ENCODE data around the gene TIMELESS.
A peak's percentile ranks its signal among the peaks of the same experiment; 100 is the strongest.
"Not testable (repeated sequence)": the region's sequence is repeated elsewhere in the genome, so short reads cannot be mapped to it uniquely, and the experiment has no call there.

TIMELESS gene

DNA sequence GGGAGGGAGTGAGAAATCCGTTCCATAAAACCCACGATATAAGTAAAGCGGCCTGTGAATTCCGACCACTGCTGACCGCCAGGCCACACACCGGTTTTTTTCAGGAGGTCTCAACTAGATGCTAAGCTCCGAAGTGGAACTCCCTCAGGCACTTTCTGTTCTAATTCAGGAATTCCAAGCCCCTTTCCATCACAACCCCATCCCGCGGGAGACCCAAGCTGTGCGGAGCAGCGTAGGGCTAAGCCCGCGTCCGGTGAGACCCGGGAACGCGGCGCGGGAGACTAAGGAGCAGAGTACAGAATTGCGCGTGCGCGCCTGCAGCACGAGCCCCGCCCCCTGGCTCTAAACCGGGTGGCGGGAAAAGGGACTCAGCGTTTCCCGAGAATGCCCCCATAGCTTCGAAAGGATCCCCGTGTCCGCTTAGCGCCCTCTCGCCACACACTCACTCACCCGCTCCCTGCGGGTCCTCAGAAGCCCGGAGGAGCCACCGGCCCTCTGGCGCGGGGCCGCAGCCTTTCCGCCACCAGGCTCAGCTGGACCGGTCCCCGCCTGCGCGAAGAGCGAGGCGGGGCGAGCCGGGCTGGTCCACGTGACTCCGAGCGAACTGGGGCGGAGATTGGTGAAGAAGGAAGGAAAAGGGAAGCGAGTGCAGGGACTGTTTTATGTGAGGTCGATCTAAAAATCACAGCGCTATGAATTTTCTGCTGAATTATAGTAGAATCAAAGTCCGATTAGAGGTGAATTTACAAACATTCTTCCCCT, at the start of gene TIMELESS:
TIMELESS (minus strand) TSS at position 567 of the 762 bp plus-strand sequence. CDS start 15,256 bp downstream, outside the sequence.
- DNase-seq: peak; percentile 57 to 66

- DNase-seq: not testable (repeated sequence)
Measured at GRCh38 chr12:56498126-56498902, 49.1 kb upstream of the TIMELESS start.

- DNase-seq: not testable (repeated sequence)
Measured at GRCh38 chr12:56496704-56497103, 47.5 kb upstream of the TIMELESS start.

GRCh38 chr12:56494481-56494880, 45.3 kb upstream of the TIMELESS start:
- DNase-seq: not testable (repeated sequence)

DNA sequence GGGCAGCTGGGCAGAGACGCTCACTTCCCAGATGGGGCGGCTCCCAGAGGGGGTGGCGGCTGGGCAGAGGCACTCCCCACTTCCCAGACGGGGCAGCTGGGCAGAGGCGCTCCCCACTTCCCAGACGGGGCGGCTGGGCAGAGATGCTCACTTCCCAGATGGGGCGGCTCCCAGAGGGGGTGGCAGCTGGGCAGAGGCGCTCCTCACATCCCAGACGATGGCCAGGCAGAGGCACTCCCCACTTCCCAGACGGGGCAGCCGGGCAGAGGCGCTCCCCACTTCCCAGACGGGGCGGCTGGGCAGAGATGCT, 44.8 kb upstream of the TIMELESS start:
- not testable (repeated sequence) for DNase-seq

- DNase-seq: not testable (repeated sequence)
Measured at GRCh38 chr12:56493409-56494105, 44.3 kb upstream of the TIMELESS start.

- DNase-seq: no peak
Measured at GRCh38 chr12:56490360-56490759, 41.1 kb upstream of the TIMELESS start.

DNA sequence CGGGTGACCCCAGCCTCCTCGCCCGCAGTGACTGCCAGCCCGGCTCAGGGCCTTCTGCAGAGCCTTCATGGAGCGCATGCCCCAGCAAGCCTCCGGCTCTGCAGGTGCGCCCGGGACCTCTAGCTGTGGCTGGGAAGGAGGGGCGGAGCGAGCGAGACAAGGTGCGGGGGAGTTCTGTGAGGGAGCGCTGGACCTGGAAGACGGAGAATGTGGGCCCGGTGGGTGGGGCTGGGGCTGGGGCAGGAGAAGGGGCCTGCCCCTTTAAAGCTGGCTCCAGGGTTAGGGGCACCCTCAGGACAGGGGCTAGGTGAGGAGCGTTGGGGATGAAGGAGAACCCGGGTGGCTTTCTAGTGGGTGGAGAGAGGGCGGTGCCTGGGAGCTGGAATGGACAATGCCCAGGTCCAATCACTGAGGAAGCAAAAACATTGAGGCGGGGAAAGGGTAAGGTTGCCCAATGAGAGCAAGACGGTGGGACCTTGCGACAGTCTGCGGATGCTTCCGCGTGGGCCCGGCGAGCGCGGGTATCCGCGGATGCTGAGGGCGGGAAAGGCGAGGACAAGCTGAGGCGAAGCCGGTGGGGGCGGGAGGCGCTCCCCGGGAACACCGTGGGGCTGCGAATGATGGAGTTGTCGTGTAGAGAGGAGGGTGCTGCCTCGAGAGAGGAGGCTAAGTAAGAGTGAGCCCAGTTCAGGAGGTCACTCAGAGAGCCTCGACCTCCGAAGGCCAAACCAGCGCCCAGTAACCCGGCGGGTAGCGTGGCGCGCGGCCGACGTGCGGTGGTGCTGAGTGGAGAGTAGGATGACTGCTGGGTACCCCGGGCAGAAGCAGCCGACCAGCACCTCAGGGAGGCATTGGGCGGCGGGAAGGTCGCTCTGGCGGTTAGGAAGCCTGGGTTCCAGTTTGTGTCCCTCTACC, 39.1 kb upstream of the TIMELESS start, which contains the start of gene GLS2:
GLS2 (minus strand) TSS at position 121 of the 915 bp plus-strand sequence; CDS start at position 78, 43 bp downstream.
- DNase-seq: peak; percentile 73 to 80

DNA sequence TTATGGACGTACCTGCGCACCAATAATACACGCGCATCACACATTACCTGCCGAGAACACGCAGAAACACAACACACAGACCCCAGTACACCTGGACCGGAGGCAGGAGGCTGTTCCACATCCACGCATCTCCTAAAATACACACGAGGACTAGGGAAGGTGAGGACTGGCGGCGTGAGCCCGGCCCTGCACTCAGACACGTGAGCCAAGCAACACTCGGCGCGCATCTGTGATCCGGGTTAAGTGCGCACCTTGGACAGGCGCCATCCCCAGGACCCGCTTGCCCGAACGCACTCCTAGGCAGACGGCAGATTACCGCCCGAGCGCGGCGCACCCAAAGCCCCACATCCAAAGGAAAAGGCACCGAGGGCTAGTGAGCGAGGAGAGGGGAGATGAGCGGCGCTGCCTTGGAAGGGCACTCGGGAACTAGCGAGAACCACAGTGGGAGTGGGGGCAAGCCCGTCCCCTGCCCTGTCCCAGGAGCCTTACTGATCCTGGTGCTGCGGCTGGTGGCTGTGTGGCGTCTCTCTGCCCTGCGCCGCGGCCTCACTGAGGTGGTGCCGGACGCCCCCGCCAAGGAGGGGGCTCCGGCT, 38.3 kb upstream of the TIMELESS start:
- peak in 1 of 2 experiments; percentile 14 for DNase-seq

DNA sequence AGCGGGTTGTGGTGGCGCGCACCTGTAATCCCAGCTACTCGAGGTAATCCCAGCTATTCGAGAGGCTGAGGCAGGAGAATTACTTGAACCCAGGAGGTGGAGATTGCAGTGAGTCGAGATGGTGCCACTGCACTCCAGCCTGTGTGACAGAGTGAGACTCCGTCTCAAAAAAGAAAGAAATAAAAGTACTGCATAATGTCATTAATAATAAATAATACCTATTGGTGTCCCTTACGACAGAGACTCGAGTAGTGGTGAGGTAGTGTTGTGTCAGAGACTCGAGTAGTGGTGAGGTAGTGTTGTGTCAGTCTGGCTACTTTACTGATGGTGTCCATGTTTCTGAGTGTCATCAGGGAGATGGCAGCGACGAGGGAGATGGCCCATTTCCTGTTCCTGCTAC, 37.5 kb upstream of the TIMELESS start:
- no peak for DNase-seq

- no peak for DNase-seq
Measured at GRCh38 chr12:56484566-56484965, 35.3 kb upstream of the TIMELESS start.

DNA sequence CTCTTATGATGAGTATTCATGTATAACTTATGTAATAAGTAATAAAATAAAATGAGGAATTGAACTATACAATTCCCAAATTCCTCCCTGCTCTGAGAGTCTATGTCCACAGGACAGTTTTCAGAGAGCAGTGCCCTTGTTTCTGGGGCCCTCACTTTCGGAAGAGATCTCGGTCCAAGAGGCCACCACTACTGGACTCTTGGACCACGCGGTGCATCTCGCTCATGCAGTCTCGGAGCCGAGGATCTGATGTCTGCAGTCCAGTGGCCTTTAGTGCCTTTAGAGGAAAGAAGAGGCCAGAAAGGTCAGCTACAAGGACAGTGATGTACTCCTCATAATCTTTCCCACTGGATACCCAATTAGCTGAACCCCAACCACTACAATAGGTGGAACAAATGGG, 30.4 kb upstream of the TIMELESS start:
- no peak for DNase-seq

- no peak for DNase-seq
Measured at GRCh38 chr12:56477521-56478225, 28.4 kb upstream of the TIMELESS start.

DNA sequence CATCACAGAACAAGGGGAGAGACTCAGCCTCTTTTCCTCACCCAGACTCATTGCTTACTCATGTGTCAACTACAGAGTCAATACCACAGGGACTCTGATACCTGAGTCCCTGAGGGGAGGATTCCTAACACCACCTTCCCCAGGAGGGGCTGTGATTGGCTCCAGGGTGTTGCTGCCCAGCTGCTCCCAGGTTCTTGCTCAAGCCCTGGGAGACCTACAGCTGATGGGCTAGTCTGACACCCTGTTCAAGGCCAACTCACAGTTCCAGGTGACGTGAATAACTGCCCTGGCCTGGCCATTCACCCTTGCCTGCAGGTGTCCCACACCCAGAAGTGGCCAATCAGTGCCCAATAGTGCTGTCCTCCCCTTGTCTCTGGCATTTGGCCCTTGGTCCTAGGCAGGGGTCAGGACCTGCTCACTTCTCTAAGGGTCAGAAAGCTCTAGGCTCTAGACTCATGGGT, 27.8 kb upstream of the TIMELESS start:
- DNase-seq: no peak

GRCh38 chr12:56476143-56476542, 26.9 kb upstream of the TIMELESS start:
- DNase-seq: no peak

DNA sequence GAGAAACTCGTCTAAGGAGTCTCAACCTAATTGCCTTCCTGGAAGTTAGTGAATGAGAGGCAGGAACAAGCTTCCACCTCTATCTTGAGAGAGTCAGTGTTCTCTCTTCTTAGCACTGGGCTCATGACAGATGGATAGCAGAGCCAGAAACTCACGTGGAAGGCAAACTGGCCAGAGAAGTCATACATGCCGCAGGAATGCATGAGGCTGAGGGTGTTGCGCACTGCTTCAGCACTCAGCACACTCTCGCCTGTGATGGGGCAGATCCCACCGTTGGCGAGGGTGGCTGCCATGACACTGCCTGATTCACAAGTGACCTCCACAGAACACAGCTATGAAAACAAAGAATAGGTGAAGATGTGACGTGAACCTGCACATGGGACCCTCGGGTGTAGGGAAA, 25.2 kb upstream of the TIMELESS start:
- DNase-seq: no peak

- DNase-seq: no peak
Measured at GRCh38 chr12:56469007-56469930, 20.0 kb upstream of the TIMELESS start.

GRCh38 chr12:56468216-56469006, 19.2 kb upstream of the TIMELESS start, which contains the start of gene SPRYD4:
TSS of gene SPRYD4 (plus strand) at chr12:56468578. CDS start at chr12:56468592, 14 bp downstream.
- peak in 1 of 2 experiments; percentile 78 for DNase-seq

DNA sequence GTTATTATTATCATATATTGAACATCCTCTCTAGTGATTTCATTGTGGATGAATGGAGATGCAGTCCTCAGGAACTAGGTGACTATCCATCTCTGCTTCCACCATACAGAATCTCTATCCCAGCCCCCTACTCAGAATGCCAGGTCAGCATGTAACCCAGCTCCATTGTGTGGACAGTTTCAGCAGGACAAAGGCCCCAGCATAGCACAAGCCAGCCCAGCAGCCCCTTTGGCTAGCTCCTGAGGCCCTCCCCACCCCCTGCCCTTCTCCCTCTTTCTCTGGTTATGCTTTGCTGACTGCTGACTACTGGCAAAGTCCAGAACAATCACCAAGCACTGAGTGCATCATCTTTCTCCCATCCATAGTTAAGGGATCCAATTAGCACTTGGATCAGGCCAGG, 13.3 kb upstream of the TIMELESS start:
- no peak for DNase-seq

All from cerebellar nuclear complex (tissue), 1 donor.